GM12801 (cell line): ENCODE measurements around the gene RFESD.

Experiments
- TF ChIP-seq, protein P1 (sequence below): IDR thresholded peaks from one replicate; pipeline ENCODE4 v1.5.1; 2011; ENCODE audit warnings: control low read depth; ENCODE audit not compliant: insufficient read length; ENCODE audit errors: extremely low read depth

The RFESD gene

DNA sequence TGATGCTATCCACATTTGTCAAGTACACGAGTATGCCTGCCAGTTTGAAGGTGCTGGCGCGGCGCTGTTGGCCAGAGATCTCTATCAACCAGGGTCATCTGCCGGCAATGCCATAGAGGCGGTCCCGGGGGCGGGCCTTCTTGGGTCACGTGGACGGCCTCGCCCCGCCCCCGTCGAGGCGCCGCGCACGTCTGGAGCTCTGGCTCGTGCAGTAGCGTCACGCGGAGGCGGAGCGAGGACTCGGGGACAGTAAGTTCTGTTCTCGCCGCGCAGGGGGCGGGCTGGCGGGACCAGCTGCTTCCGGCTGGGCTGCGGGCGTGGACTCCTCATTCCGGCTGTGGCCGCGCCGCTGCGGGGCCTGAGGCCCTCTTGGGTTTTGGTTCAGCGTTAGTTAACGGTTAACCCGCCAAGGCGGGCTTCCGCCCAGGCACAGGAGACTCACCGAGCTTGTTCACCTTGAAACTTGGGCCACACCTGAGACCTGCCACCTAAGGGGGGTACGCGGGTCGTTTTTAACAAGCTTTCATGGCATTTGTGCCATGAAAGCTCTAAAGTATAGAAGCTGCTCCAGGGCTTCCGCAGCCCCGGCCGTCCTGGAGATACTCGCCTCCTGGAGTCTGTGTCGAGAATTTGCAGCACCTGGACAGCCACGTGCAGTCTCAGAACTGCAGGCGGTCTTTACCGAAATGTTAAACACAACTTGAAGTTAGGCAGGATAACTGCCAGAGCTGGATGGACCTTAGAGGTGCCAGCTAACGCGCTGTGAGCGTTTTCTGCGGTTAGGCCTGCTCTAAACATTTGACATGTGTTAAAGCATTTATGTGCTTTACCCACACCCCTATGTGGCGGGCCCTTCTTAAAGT, at the start of gene RFESD:
RFESD (plus strand) TSS at position 209 of the 863 bp plus-strand sequence. CDS start 5,495 bp downstream, outside the sequence.
- TF ChIP-seq, protein P1, sequence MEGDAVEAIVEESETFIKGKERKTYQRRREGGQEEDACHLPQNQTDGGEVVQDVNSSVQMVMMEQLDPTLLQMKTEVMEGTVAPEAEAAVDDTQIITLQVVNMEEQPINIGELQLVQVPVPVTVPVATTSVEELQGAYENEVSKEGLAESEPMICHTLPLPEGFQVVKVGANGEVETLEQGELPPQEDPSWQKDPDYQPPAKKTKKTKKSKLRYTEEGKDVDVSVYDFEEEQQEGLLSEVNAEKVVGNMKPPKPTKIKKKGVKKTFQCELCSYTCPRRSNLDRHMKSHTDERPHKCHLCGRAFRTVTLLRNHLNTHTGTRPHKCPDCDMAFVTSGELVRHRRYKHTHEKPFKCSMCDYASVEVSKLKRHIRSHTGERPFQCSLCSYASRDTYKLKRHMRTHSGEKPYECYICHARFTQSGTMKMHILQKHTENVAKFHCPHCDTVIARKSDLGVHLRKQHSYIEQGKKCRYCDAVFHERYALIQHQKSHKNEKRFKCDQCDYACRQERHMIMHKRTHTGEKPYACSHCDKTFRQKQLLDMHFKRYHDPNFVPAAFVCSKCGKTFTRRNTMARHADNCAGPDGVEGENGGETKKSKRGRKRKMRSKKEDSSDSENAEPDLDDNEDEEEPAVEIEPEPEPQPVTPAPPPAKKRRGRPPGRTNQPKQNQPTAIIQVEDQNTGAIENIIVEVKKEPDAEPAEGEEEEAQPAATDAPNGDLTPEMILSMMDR, result no peak

DNA sequence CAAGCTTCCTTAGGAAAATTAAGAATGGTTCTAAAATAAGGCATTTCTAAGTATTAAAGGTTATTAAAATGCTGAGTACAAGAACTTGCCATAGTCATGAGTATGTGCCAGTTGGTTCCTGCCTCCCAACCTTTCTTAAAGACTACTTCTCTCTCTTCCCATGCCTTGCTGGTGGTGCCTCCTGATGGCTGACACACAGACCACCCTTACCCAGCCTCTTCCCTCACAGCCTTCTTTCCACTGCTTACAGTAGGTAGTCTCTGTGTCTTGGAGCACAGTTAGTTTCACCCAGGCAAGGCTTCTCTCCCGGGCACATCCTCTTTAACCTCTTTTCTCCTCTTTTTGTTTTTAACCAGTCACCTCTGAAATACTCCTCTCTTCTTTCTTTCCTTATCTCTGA, 47.3 kb upstream of the RFESD start:
- TF ChIP-seq, protein P1, result no peak

DNA sequence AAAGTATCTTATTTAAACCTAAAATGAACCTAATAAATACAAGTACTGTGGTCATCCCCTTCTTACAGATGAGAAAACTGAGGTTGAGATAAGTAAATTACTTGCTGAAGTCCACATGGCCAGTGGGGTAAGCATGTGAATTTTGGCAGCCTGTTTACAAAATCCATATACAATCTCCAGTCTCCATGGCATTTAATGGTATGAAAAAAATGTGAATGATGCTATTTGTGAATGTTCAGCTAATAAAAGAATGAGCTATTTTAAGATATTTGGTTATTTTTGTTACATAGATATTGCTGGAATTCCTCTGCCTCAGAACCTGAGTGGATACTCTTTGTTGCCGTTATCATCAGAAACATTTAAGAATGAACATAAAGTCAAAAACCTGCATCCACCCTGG, 46.0 kb upstream of the RFESD start:
- TF ChIP-seq, protein P1, result no peak

DNA sequence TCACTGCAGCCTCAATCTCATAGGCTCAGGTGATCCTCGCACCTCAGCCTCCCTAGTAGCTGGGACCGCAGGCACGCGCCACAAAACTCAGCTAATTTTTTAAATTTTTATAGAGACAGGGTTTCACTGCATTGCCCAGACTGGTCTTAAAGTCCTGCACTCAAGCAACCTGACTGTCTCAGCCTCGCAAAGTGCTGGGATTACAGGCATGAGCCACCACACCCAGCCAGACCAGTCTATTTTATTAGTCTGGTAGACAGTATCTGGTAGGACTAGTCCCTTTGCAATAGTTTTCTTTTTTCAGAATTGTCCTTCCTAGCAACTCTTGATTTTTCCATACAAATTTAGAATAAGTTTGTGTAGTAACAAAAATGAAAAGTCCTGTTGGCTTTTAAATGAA, 40.8 kb upstream of the RFESD start:
- TF ChIP-seq, protein P1, result no peak

DNA sequence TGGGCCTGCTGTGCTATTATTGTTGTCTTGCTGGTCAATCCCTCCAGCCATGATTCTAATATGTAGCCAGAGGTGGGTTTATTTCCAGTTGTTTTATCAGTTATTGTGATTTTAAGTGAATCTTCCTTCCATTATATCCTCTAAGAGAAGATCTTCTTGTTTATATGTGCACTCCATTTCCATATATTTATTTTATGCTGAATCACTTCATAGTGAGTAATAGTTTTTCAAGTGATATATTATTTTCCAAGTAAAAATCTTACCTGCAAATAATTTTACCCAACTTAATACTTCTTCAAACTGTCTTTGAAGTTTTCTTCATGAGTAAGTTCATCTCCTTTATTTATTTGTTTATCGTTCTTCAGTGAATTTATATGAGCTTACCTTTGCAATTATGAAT, 40.2 kb upstream of the RFESD start:
- TF ChIP-seq, protein P1, result no peak

DNA sequence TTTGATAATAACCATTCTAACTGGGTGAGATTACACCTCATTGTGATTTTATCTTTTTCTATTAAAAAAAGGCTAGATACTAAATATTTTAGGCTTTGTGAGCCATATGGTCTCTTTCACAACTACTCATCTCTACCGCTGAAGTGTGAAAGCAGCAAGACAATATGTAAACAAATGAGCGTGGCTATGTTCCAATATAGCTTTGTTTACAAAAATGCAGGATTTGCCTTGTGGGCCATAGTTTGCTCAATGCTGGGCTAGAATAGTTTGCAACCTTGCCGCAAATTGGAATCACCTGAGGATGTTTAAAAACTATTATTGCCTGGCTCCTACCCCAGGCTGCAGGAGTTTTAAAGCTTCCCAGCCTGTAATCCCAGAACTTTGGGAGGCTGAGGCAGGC, 36.9 kb upstream of the RFESD start:
- TF ChIP-seq, protein P1, result no peak

DNA sequence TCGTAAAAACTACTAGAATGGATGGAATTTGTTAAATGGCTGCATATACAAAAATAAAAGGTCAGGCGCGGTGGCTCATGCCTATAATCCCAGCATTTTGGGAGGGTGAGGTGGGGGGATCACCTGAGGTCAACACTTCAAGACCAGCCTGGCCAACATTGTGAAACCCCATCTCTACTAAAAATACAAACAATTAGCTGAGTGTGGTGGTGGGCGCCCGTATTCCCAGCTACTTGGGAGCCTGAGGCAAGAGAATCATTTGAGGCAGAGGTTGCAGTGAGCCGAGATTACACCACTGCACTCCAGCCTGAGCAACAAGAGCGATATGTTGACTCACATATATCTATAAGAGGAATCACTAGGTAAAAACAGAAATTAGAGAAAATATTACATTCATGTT, 36.0 kb upstream of the RFESD start:
- TF ChIP-seq, protein P1, result no peak
